Suprapubic skin (tissue), 4 donors: Measurements from ENCODE around the gene UACA.

Experiments used
- EP300 ChIP-seq: sonication (generic); formaldehyde crosslinking; IDR thresholded peaks from one replicate; pipeline ENCODE4 v1.6.1; 2017; ENCODE audit warnings: antibody characterized with exemption
- POLR2AphosphoS5 ChIP-seq, 3 donors: sonication (generic); formaldehyde crosslinking; IDR thresholded peaks; one replicate each; pipeline ENCODE4 v1.6.1; 2017; ENCODE audit warnings: antibody characterized with exemption in 3 of 3

DNA sequence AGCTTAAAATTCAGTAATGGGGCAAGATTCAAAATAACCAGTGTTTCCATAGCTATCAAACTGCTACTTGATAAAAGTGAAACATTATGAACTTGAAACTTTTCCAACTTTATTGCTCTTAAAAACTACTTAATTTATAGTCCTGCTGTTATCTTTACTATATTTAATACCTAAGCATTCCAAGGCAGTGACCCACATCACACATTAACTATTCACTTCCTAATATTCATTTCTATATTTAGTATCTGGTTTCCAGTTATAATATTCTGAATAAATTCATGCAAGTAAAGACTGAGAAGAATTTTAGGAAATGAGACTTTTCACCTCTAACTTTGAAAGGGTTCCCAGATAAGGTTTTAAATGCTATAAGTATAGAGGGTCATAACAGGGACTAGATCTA, 64.9 kb downstream of the UACA start:
- TF ChIP-seq EP300 (no peak), POLR2AphosphoS5 (IDR thresholded peaks at IDR 0.05) (no peak)
